RWPE1 (cell line): Measurements from ENCODE around the gene TARM1.

ENCODE experiments used
- CTCF ChIA-PET: fragments of 350-600 bp; sonication (Branson Sonifier 250); formaldehyde crosslinking; extraction: SDS; loops from one replicate; lab custom pipeline; 2021; lab: Yijun Ruan, JAX
- POLR2A ChIA-PET: fragments of 400-600 bp; formaldehyde crosslinking; extraction: SDS; loops from one replicate; lab custom pipeline; 2020; ENCODE audit warnings: antibody characterized with exemption; ENCODE audit not compliant: low non-redundant PET; lab: Yijun Ruan, JAX
- DNase-seq: peaks from one replicate; pipeline ENCODE4 v3.0.0; 2012; ENCODE audit warnings: low spot score
- H3K27ac ChIP-seq: fragments of 450-650 bp; 2 replicates; pipeline ENCODE4 v1.5.1; 2017
- CTCF ChIP-seq: fragments of 450-650 bp; conservative IDR thresholded peaks from 2 replicates; pipeline ENCODE4 v1.5.1; 2017; ENCODE audit warnings: low read depth, mild to moderate bottlenecking

Gene TARM1

GRCh38 chr19:54109651-54110050 is 28.5 kb upstream of the TARM1 start:
- CTCF ChIA-PET, result no interaction called here
- H3K27ac ChIP-seq, result peak overlapping the region; percentile 19; the same call in 1 of the 2 replicates
- POLR2A ChIA-PET, result no interaction called here
- DNase-seq, result no peak
- TF ChIP-seq CTCF, result no peak

GRCh38 chr19:54108496-54108895 is 27.3 kb upstream of the TARM1 start:
- TF ChIP-seq CTCF, result no peak
- DNase-seq, result no peak
- POLR2A ChIA-PET, result no interaction called here
- H3K27ac ChIP-seq, result peak overlapping the region; percentile 19; the same call in 1 of the 2 replicates
- CTCF ChIA-PET, result interaction anchor here (0.6 kb wide), 1 partner anchor 201 kb away, joined by 5 read pairs; no protein-coding TSS in a partner anchor

GRCh38 chr19:54107876-54108490 is 26.8 kb upstream of the TARM1 start:
- no peak for TF ChIP-seq CTCF
- ChIA-PET CTCF (interaction anchor here (0.6 kb wide), 1 partner anchor 200 kb away, joined by 5 read pairs; no protein-coding TSS in a partner anchor), POLR2A (no interaction called here)
- DNase-seq, result no peak
- H3K27ac ChIP-seq, result peak overlapping the region; percentile 16

GRCh38 chr19:54106716-54107115 is 25.6 kb upstream of the TARM1 start:
- no peak for DNase-seq
- ChIA-PET CTCF (no interaction called here), POLR2A (interaction anchor here (0.6 kb wide), 1 partner anchor 11 kb away, joined by 5 read pairs; no protein-coding TSS in a partner anchor)
- H3K27ac ChIP-seq, result peak overlapping the region; percentile 16
- no peak for TF ChIP-seq CTCF

- H3K27ac ChIP-seq, result no peak overlapping the region; the same call in 1 of the 2 replicates
- TF ChIP-seq CTCF, result no peak
- ChIA-PET POLR2A (no interaction called here), CTCF (interaction anchor here (0.7 kb wide), 1 partner anchor 24 kb away, joined by 3 read pairs; no protein-coding TSS in a partner anchor)
- DNase-seq, result no peak
Measured at GRCh38 chr19:54105796-54106195, 24.6 kb upstream of the TARM1 start.

- ChIA-PET POLR2A (no interaction called here), CTCF (no interaction called here)
- TF ChIP-seq CTCF, result no peak
- DNase-seq, result no peak
- H3K27ac ChIP-seq, result no peak overlapping the region; the same call in 1 of the 2 replicates
Measured at GRCh38 chr19:54104998-54105715, 24.0 kb upstream of the TARM1 start.
